HG03571 (cell line): Measurements from ENCODE around the gene RXRA.

Source experiments
- ATAC-seq: cut with Tn5 transposase; IDR thresholded peaks from one replicate; pipeline ENCODE4 v1.9.1; 2021; ENCODE audit not compliant: unreplicated experiment

Gene RXRA

DNA sequence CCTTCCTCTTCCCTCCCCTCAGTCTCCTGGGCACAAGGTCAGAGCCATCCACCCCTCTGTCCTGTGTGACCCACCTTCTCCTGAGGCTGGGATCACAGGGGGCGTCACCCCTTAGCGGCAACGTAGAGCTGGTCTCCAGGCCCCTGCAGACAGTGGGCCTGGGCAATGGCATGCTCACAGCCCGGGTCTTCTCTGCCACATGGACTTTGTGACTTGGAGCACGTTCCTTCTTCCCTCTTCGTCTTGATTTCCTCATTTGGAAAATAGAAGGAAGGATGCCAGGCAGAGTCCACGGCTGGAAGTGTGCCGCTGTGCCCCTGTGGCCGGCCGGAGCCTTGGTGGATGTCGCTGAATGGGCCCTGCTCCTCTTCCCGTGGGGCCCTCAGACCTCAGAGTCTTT lies 10.0 kb downstream of the RXRA start:
- no peak for ATAC-seq

DNA sequence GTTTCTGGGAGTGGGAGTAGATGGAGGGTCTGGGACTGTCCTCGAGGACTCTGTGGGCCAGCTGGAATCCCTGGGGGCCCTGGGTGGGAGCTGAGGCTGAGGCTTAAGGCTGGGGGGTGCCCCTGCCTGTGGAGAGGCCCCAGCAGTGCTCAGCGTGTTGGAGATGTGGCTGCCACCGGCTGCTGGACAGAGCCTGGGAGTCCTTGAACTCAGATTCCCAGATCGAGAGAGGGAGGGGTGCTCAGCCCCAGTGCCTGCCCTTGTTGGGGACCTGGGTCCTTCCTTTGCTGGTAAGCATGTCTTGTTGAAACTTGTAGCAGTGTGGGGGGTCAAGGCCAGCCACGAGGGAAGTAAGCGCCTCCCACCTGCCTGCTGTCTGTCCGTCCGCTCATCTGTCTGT lies 10.7 kb downstream of the RXRA start:
- ATAC-seq = no peak

DNA sequence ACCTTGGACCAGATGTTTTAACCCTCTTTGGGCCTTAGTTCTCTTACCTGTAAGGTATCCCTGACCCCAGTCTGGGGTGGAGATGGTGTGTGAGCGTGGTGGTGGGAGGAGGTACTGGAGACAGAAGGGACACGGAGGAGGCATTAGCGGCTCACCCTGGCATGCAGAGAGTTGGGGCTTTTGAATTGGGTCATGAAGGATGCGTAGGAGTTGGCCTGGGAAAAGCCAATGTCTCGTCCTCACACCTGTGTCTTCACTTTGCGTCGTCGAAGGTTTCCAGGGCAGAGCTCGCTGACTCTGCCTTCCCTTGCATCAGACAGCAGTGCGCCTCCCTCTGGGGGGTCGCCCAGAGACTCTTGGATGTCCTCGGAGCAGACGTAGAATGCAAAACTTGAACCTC lies 11.2 kb downstream of the RXRA start:
- no peak for ATAC-seq

DNA sequence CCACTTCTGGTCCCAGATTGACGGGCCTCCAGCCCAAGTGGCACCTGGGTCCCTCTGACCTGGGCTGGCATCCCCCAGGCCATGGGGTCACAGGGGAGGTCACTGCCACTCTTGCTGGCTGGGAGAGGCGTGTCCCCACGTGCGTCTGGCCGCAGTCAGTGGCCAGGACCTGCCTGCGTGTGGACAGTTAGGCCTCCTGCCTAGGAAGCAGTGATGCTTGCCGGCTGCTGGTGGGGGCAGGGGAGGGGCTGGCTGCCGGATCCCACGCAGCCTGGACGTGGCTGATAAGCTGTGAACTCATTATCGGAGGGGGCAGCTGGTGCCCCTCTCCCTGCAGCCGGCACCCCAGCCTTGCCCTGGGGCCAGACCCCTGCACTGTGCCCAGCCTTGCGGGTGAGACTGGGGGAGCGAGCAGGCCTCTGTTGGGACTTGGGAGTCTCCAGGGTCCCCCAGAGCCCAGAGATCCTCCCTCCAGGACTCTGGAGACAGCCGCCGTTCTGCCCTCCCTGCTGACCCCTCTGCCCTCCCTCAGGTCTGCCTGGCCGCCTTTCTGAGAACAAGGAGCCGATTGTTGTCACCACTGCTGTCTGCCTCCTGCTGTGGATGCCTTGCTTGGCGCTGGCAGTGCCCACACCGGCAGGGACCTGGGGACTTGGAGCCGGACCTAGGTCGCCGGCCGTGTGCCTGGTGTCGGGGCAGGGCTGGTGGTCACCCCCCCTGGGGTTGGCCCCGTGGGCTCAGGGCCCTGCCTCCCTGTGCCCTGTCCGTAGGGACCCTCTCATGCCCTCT lies 12.3 kb downstream of the RXRA start:
- no peak for ATAC-seq

DNA sequence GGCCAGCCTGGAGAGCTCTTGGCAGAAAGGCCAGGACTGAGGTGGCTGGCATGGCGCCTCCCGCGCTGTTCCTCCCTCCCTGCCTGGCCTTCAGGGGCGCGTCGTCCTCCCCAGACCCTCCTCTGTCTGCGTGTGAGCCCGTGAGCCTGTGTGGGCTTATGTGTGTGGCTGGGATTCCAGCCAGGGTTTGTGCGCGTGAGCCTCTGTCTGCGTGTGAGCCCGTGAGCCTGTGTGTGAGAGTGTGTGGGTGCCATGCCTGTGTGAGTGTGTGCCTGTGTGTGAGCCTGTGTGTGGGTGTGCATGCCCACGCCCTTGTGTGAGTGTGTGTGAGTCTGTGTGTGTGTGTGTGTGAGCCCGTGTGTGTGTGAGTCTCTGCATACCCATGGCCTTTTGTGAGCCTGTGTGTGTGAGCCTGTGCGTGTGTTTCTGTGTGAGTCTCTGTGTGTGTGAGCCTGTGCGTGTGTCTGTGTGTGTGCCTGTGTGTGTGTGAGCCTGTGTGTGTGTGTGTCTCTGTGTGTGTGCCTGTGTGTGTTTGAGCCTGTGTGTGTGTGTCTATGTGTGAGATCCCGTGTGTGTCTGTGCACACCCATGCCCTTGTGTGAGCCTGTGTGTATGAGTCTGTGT lies 13.0 kb downstream of the RXRA start:
- no peak for ATAC-seq

DNA sequence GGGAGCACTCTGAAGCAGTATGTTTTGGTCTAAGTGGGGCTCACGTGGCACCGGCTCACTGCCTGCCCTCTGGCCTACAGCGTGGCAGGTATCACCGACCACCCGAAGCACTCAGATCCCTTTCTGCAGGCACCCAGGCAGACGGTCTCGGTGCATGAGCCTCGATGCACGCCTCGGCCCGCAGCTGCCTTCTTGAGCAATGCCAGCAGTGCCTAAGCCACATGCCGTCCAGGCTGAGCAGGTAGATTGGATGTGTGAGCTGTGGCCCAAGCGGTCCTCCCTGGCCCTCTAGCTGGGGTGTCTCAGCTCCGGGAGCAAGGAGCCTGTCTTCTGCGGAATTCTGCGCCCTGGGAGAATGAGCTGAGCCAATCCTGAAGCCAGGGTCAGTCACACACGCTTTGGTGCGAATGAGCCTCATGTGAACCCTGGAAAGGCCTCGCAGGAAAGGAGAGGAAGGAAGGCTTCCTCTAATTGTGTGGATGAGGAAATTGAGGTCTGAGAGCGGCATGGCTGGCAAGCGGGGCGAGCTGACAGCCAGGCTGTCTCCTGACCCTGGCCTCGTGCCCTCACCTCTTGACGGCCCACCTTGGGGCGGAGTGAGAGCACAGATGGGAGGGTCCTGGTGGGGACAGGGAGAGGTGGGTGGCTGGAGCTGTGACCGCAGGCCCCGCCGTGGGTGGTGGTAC lies 14.4 kb downstream of the RXRA start:
- ATAC-seq = no peak

DNA sequence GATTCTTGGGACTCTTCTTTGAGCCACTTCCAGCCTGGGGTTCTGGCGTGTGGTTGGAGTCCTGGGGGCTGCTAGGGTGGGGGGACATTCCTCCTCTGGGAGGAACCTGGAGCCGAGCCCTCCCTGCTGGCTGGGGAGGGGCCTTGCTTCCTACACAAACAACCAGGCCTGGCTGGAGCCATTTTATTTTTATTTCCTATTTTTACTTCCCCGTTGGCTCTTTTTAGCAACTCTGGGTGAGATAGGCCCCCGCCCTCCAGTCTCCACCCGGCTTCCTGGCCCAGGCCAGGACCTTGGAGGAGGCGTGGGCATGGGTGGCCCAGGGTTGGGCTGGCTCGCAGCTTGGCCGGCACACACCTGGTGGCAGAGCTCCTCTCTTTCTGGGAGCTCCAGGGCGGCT lies 15.1 kb downstream of the RXRA start:
- ATAC-seq = no peak

DNA sequence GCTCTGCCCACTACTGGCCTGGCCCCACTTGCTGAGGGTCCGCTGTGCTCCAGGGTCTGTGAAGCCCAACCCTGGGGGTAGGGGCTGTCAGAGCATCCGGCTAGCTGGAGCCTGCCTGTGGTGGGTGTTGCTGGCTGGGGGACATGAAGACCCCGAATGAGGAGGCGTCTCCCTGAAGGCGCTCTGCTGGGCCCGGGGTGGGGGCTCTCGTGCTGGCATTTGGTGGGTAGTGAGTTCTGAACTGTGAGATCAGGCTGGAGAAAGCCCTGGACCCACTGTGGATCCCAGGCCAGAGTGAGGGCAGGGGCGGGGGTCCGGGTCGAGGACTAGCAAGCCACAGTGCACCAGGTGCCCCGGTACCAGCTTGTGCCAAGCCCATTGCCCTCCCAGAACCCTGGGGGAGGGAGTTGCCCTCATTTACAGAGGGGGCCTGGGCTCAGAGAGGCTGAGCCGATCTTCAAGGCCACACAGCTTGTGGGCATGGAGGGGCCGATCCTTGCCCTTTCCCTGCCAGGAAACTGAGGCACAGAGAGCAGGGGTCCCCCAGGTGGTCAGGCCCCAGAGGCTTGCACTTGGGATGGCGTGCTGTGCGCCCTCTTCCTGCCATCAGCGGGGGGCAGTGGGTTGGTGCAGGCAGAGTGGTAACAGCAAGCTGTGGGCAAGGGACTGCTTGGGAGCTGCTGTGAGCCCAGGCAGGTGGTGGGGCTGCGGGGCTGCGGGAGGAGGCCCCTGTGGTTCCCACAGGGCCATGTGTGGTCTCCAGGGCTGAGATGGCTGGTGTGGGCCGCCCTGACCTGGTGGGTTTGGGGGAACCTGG lies 15.9 kb downstream of the RXRA start:
- no peak for ATAC-seq

DNA sequence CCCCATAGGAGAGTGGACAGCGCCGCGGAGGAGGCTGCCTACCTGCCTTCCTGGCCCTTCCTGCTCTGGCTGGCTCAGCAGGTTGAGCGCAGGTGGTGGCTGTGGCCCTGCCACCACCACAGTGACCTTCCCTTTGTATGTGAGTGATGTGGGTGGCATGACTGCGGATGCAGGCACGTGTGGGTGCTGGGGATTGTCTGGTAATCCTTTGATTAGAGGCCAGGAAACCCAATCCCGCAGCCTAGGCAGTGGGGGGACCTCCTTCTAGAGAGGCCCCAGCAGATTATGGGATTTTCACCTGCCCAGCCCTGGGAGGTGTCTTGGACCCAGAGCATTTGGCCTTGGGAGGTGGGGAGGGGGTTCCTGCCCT lies 16.5 kb downstream of the RXRA start:
- no peak for ATAC-seq

DNA sequence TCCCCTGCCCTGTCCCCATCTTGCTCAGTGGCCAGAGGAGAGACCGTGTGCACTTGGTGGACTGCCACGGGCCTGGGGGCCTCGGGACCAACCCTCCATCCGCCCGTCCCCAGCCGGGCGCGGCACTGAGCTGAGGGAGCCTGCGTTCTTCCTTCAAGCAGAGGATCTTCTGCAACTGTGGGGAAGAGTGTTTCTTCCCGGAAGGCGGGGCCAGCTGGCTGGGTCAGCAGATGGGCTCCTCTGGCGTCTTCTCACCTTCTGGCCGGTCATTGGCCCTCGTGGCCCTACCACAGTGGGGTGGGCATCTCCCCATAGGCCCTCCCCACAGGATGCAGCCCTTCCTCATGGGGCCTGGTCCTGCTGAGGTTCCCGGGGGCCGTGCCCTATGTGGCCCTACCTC lies 17.4 kb downstream of the RXRA start:
- no peak for ATAC-seq

DNA sequence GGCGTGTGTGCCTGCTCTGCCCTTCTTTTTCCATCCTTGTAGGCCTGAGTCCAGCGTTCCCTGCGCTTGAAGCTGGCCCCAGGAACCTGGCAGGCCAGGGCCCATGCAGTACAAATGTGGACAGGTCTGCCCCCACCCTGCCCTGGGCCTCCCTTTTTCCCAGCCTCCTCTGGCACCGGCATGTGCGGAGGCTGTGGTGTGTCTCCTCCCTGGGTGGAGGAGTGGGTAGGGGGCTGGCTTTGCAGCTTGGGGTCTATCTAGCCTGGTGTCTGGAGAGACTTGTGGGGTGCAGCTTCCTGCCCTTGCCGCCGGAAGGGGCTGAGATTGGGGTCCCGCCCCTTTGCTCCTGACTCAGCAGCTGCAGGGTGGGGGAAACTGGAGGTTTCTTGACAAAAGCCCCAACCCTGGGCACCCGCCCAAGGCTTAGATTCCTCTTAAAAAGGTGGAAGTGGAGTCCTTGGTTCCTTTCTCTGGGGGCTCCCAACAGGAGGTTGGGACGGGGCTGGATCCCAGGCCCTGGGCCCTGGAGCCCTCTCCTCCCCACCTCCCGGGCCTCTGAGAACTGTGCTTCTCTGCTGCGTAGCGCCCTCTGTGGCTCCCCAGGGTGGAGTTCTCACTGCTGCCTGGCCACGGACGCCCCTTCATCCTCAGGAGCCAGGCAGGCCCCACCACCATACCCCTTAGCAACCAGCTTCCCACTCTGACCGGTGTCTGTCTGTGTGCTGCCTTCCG lies 18.0 kb downstream of the RXRA start:
- no peak for ATAC-seq

DNA sequence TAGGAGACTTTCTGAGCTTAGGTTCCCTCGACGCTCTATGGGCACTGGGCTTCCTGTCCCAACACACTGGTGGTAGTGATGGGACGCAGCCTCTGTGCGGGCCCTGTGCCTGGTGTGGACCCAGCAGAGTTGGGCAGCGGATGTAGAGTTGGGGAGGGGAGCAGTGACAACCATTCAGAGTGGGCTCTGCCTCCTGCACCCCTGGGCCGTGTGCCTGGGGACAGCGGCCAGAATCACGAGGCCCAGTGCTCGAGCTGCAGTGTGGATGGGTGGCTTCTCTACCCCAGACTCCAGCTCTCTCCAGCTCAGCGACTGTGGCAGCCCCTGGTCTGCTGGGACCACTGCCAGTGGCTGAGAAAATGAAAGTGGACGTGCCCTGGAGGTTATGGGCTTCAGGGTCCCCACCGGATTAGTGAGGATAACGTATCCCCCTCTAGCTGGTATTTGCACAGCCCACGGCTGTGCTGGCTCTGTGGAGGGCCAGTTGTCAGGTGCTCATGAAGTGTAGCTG lies 18.6 kb downstream of the RXRA start:
- no peak for ATAC-seq

DNA sequence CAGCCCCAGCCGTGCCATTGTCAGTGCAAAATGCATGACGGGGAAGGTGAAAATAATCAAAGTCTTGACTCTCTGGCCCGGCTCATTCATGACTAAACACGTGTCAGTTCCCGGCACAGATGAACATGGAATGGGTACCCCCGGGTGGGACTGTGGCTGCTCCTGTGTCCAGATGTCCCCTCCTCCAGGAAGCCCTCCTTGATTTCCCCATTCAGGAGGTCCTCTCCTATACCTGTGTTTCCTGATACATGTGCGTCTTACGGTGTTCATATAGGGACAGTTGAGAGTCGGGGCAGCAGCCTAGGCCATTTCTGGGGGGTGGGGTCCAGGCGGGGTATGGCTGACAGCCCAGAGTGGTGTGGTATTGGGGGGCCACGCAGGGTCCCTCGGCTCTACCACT lies 19.5 kb downstream of the RXRA start:
- ATAC-seq = no peak

DNA sequence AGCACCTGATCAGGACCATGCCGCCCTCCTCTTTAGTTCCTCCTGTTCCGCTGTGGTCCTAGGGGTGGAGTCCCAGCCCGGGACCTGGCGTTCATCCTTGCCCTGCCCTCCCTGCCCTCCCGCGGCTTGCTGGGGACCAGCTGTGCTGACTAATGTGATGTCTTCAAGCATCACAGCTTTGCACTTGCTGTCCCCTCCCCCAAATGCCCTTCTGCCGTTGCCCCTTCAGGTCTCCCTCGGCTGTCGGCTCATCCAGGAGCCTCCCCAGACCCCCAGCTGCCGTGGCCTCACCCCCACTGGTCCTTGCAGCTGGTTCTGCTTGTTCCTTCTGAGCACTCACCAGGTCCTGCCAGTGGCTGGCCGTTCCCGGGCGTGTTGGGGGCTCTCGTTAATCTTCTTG lies 19.9 kb downstream of the RXRA start:
- ATAC-seq = no peak

DNA sequence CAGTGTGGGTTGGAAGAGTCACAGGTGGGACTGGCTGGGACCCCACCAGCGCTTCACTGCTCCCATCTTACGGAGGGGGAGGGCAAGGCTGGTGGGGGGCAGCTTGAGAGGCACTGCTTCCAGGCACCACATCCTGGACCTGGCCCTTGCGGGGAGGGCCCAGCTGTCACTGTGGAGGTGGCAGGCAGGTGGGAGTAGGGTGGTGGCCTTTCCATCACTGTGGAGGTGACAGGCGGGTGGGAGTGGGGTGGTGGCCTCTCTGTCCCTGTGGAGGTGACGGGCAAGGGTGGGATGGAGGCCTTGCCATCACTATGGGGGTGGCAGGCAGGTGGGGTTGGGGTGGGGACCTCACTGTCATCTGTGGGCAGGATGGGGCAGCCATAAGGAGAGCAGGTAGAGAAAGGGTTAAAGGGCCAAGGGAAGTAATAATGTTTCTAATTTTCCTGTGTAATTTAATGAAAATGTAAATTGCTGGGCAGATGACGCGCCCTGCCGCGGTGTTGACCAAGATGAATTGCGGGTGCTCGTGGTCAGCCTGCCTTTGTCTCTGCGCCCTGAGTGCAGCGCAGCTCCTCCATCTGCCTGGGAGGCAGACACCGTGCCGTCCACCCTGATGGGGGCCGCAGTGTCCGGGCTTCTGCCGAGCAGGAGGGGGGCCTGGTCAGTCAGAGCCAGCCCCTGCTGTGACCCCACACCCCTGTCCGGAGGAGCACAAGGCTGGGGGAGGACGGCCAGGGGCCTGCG lies 20.8 kb downstream of the RXRA start:
- ATAC-seq = no peak

DNA sequence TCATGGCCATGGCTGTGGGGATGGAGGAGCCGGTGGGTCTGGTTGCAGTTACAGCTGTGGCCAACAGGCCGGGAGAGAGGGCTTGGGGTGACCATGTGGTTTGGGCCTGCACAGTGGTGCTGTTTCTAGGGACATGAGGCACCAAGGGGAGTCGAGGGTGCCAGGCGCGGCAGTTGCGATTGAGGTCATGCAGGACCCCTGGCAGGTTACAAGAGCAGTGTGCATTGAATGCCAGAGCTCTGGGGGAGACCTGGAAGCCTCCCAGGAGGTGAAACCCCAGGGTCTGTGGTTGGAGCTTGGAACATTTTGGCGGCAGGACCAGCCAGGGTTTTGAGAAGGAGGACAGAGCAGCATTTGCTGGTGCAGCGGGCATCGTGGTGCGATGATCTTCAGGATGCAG lies 21.7 kb downstream of the RXRA start:
- ATAC-seq = no peak

DNA sequence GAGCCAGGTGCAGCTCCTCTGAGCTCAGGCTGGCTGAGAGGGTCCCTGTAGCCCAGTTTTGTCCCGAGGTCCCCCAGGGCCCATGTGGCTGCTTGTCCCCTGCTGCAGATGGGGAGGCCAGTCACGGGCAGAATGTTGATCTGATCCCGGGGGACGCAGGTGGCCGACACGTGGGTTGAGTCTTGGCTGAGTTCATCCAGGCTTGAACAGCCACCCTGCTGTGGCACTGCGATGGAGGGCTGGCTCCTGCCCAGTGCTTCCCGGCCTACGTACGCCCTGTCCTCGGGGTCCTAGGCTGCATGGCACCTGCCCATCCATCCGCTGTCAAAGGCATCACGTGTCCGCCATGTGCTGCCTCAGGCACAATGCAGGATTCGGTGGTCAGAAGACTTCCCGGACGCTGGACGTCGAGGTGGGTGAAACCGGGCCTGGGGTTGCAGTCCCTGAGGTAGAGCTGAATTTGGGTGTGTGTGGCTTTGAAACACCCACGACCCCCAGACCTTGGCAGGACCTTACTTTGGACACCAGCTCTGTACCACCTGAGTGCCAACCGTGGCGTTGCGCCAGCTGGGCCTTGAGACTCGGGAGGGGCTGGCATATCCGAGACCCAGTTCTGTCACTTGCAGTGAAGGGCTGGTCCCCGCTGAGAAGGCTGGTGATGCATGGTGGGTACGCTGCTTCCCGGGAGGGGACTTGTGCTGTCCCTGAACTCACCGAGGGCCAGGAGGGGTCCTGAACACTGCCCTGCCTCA lies 22.3 kb downstream of the RXRA start:
- ATAC-seq = no peak

DNA sequence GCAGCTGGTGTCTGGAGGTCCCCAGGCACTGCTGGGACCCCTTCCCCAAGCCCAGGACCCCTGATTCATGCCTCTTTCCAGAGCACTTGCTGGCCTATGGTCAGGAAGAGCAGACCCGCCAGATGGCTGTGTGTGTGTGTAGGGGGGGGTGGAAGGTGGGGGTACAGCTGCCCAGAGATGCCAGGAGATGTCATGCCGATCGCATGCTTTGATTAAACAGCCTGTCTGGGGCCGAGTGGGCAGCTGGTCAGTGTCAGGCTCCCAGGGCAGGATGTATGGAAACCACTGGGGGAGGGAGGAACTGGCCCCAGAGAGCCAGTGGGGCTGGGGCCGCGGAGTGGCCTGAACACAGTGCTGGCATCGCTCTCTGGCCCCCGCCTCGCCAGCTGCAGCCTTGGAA lies 23.7 kb downstream of the RXRA start:
- ATAC-seq = no peak

DNA sequence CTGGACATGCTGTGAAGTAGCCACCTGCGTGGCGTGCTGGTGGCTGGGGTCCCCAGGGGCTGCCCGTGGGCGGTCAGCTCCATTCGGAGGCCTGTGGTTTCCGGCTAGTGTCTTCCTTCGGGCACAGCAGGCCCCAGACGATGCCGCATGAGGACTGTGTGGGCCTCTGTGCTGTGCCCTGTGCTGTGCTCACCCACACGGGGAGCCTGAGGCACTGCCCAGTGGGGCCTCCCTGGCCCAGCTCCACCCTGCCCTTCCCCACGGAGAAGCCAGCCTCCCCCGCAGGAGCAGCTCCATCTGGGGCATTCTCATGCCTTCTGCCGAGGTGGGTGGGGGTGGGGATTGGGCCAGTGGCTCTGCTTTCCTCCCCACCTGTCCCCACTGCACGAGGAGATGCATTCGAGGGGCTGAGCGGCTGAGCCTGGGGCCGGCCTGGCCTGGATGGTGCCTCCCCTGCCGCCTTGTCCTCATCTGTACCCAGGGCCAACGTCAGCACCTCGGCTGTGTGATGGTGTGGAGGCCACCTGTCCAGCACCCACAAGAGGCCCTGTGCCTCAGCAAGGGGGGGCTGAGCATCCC lies 24.2 kb downstream of the RXRA start:
- no peak for ATAC-seq
